GM12891 (cell line): ENCODE data around the gene PSMB3. TPM values are rescaled to one million over a fixed set of nuclear protein-coding genes. Genes with fewer than 3 reads are reported as not detected.

Experiments
- DNase-seq: peaks from one replicate; pipeline ENCODE4 v3.0.0; 2011; ENCODE audit warnings: low spot score; ENCODE audit not compliant: insufficient read length
- FAIRE-seq: peaks from 2 replicates; lab custom pipeline; 2011; peaks lifted over from hg19 to GRCh38; lab: Jason Lieb, UNC
- PAX5 ChIP-seq: IDR thresholded peaks from 2 replicates; pipeline ENCODE4 v1.6.1; 2011; ENCODE audit warnings: low read length, moderate library complexity, mild to moderate bottlenecking; ENCODE audit not compliant: insufficient read depth, severe bottlenecking
- POLR2A ChIP-seq: IDR thresholded peaks from 2 replicates; pipeline ENCODE4 v1.6.1; 2011; ENCODE audit warnings: low read depth, low read length, control low read depth
- POLR2AphosphoS5 ChIP-seq: IDR thresholded peaks from 2 replicates; pipeline ENCODE4 v1.6.1; 2011; ENCODE audit warnings: low read depth, low read length, control low read depth
- POU2F2 ChIP-seq: IDR thresholded peaks from 2 replicates; pipeline ENCODE4 v1.6.1; 2011; ENCODE audit warnings: low read depth, mild to moderate bottlenecking, control low read depth, low read length, moderate library complexity
- SPI1 ChIP-seq: IDR thresholded peaks from 2 replicates; pipeline ENCODE4 v1.6.1; 2011; ENCODE audit warnings: low read depth, low read length, control low read depth
- TAF1 ChIP-seq: IDR thresholded peaks from 2 replicates; pipeline ENCODE4 v1.6.1; 2011; ENCODE audit warnings: low read depth, low read length, control low read depth
- polyA plus RNA-seq: library from polyadenylated mRNA; unstranded; fragments of >200 nt; gene quantifications from one replicate; pipeline ENCODE4 v1.2.1, GENCODE V29; 2012; ENCODE audit warnings: low read depth, missing spikeins, inconsistent platforms; ENCODE audit not compliant: missing spikeins

The PSMB3 gene
- polyA plus RNA-seq, result 253 TPM

DNA sequence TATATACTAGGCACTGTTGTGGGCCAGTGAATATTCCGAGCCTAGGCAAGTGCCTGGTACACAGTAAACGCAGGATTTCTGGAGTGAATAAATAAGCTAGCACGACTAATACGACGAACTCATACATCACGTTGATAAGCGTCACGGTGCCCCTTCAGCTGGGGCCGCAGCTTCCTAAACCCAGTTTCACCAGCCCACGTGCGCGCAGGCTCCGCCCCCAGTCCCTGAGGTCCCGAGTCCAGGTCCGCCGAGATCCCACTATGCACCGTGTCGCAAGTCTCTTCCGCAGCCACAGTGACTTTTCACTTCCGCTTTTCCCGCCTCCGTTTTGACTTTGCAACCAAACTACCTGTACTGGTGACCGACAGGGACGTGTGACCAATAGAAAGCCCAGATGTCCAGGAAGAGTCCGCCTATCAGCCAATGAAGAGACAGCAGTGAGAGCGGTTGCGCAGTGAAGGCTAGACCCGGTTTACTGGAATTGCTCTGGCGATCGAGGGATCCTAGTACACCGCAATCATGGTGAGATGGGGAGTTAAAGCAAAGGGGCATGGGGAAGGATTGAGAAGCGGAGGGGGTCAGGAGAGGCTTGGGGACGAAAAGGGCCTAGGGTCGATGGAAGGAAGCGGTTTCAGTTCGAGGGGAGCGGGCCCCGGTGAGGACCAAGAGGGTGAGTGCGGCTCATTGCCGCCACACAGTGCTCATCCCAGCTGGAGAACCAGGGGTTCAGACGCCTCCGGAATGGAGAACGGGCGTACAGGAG is at the start of gene PSMB3:
Gene PSMB3, plus strand, starts transcription at position 434 of the 763 bp plus-strand sequence. Its CDS starts 86 bp downstream, at position 520.
- FAIRE-seq, result no peak
- DNase-seq, result peak; percentile 90
- TF ChIP-seq POLR2AphosphoS5 (peak; percentile 80), POLR2A (peak; percentile 59), TAF1 (peak; percentile 38), POU2F2 (peak; percentile 5; the same call in 1 of the 2 replicates), PAX5 (peak; percentile 45), SPI1 (peak; percentile 100)

DNA sequence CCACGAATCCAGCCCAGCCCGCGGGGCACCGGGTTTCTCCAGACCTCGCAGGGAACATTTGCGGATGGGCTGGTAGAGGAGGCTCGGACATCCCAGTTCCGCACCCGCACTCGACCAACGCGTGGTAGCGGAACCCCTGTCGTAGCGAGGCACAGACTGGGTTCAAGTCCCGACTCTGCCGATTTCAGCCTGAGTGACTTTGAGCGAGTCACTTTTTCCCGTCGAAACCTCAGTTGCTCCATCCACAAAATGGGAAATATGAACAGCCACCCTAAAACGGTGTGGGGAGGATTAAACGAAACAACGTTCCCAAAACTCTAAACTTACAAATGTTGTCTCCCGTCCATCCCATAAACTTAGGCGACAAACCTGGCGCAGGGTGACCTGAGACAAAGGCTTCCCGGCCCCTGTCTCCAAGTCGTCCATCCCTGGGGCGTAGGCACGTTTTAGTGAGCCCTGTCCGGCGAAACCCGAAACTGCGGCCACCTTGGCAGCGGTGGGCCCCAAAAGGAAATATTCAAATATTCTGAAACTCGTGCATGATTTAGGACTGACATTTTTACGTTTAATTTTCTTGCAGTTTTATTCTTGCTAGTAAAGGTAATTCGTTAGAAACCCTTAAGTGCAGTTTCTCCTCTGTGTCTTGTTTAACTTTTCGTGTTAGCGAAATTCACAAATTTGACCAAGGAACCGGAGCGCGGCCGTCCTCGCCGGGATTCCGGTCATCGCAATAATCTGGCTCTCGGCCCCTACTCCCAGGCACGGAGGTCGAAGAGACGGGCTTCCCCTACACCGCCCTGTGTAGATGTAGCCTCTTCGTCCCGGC is 49.4 kb upstream of the PSMB3 start:
- FAIRE-seq (no peak), DNase-seq (no peak)
- peak; percentile 69 for TF ChIP-seq SPI1
- peak; percentile 59; the same call in 1 of the 2 replicates for TF ChIP-seq POLR2AphosphoS5
- no peak for TF ChIP-seq TAF1
- peak; percentile 28; the same call in 1 of the 2 replicates for TF ChIP-seq POLR2A
- TF ChIP-seq POU2F2, result peak; percentile 74

DNA sequence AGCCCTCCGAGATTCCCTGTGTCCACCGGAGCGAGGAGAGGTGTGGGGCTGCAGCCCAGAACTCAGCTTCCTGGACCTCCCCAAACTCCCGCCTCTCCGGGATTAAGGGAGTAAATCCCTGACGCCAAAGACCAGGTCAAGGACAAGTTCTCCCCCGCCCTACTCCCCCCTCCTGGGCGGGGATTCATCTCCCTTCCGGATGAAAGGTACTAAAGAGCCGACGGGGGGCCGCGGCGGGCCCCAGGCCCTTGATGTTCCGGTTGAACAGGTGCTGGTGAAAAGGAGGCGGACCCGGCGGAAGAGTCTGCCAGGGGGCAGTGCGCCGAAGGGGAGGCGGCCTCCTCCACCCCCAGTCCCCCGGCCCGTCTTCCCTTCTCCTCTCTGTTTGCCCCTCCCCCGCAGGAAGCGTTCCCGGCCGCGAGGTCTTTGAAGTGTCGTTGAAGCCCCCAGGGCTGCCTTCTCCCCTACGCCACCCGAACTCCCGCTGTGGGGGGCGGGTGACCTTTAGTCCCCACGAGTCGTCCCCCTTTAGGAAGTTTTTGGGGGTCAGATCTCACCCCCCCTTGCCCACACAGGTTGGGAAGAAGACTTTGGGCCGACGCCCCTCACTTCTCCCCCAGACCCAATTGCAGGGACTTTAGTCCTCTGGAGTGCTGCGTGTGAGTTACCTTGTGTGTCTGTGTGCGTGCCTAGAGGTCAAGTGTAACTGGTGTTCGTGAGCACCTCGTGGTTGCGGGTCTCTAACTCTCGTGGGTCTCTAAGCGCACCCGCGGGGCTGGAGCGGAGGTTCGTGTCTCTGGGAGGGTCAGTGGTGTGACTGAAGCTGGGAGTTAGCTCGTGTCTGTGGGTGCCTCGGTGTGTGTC is 48.6 kb upstream of the PSMB3 start:
- DNase-seq, result peak; percentile 77
- FAIRE-seq, result no peak
- no peak for TF ChIP-seq POU2F2
- TF ChIP-seq SPI1, result no peak
- TF ChIP-seq POLR2AphosphoS5, result peak; percentile 60
- TF ChIP-seq PAX5, result peak; percentile 66
- peak; percentile 5; the same call in 1 of the 2 replicates for TF ChIP-seq POLR2A
- TF ChIP-seq TAF1, result peak; percentile 41; the same call in 1 of the 2 replicates

DNA sequence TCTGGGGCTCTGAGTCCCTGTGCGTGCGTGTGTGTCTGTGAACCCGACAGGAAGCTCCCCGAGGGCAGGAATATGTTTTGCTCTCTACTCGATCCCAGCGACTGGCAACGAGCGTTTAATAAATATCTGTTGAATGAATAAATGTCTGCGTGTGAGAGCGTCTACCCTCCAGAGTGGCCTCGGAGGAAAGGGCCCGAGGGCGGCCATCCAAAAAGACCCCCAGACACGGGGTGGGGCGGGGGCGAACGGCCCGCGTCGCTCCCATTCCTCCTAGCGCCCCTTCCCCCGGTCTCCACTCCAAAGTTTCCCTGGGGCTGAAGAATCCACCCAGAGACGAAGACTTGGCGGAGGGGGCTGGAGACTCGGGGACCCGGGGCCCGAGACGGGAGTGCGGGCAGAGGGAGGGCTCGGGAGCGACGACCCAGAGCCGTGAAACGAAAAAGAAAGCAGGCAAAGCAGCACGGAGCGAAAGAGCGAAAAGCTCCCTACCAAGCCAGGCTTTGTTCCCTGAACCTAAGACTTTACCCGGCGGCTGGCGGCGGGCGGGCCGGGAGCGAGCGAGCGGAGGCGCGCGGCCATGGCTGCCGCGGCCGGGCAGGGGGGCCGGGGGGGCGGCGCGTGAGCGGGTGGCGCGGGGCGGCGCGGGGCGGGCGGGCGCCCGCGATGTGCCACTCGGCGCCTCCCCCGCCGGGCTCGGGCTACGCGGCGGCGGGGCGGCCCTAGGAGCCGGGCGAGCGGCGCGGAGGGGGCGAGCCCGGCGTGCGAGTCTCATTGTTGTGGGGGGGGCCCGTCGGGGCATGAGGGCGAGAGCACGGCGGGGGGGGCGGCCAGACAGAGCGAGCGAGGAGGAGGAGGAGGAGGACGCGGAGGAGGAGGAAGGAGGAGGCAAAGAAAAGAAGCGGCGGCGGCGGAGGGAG is 47.7 kb upstream of the PSMB3 start, which contains the start of gene MLLT6:
Gene MLLT6, plus strand, starts transcription at position 668 of the 917 bp plus-strand sequence. CDS start 360 bp downstream, outside the sequence.
- no peak for FAIRE-seq
- no peak for DNase-seq
- no peak for TF ChIP-seq POLR2AphosphoS5
- TF ChIP-seq POLR2A, result no peak
- TF ChIP-seq PAX5, result no peak
- no peak for TF ChIP-seq POU2F2
- no peak for TF ChIP-seq SPI1
- TF ChIP-seq TAF1, result 0 out of 2 replicates have a peak, but pooled peaks have one; percentile 11

DNA sequence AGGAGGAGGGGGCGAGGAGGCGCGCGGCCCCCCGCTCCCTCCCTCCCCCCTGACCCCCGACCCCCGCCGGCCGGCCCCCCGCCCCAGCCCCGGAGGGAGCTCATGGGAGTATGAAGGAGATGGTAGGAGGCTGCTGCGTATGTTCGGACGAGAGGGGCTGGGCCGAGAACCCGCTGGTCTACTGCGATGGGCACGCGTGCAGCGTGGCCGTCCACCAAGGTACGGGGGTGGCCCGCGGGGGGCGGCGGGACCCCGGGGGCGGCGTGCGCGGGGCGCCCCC is 47.1 kb upstream of the PSMB3 start:
- no peak for DNase-seq
- no peak for FAIRE-seq

GRCh38 chr17:38705803-38706504 is 46.6 kb upstream of the PSMB3 start:
- FAIRE-seq, result no peak
- TF ChIP-seq TAF1, result no peak
- TF ChIP-seq PAX5, result no peak
- TF ChIP-seq SPI1, result no peak
- no peak for TF ChIP-seq POLR2A
- TF ChIP-seq POLR2AphosphoS5, result no peak
- no peak for TF ChIP-seq POU2F2
- DNase-seq, result no peak

More for the DNA sequence above, 47.1 kb upstream of the PSMB3 start:
- no peak for TF ChIP-seq SPI1
- no peak for TF ChIP-seq POU2F2
- TF ChIP-seq PAX5, result no peak
- TF ChIP-seq TAF1, result no peak
- no peak for TF ChIP-seq POLR2A
- no peak for TF ChIP-seq POLR2AphosphoS5

DNA sequence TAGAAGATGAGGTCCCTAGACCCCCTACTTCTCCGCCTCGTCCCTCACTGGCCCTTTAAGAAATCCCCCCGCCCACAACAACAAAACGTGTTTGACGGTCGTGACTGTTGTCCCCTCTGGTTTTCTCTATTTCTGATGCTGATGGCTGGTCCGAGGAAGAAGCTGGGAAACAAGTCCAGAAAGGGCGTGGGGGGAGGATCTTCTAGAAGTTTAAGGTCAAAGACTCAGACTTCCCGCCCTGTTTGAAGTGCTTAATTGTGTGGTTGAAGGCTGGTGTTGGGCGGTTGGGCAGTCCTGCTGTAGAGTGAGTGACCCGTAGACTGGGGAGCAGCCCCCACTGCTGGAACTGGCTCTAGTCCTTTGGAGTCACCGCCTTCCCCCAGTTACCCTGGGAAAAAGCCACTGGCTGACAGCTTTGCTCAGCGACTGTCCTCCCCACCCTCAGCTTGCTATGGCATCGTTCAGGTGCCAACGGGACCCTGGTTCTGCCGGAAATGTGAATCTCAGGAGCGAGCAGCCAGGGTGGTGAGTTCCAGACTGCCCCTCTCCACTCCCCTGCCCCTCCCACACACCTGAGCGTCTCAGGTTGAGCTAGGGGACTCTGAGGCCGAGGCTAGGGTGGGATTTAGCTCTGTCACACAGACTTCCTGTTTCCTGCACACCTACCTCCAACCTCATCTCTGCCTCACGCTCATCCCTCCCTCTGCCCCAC is 45.9 kb upstream of the PSMB3 start:
- FAIRE-seq (no peak), DNase-seq (no peak)

More for the DNA sequence above, 45.9 kb upstream of the PSMB3 start:
- TF ChIP-seq POLR2A (no peak), SPI1 (peak; percentile 84), POU2F2 (peak; percentile 48; the same call in 1 of the 2 replicates), PAX5 (no peak), POLR2AphosphoS5 (no peak), TAF1 (no peak)
